Psoas muscle (tissue), 8 donors: ENCODE data around the gene ZNF747. TPM values are rescaled to one million over a fixed set of nuclear protein-coding genes. Genes with fewer than 3 reads are reported as not detected.
"Not testable (repeated sequence)": the region's sequence is repeated elsewhere in the genome, so short reads cannot be mapped to it uniquely, and the experiment has no call there.

Experiments
- ATAC-seq, 4 donors: fragments of 200-7000 bp; cut with Tn5 transposase; one replicate each; pipeline ENCODE4 v1.9.1; 2020; ENCODE audit warnings: moderate library complexity in 3 of 4, mild to moderate bottlenecking in 2 of 4
- DNase-seq, 2 donors: peaks; one replicate each; pipeline ENCODE4 v3.0.0-alpha.2; 2020
- H3K27ac ChIP-seq: fragments of 200-600 bp; one replicate; pipeline ENCODE4 v1.8.0; 2022
- H3K27me3 ChIP-seq, 3 donors: fragments of 200-600 bp in 1 of 3; one replicate each; pipeline versions ENCODE4 v1.6.1 to v1.8.0; 2013 to 2022; ENCODE audit warnings: low read length in 2 of 3, mild to moderate bottlenecking in 2 of 3, moderate library complexity in 1 of 3; ENCODE audit not compliant: insufficient read depth in 3 of 3
- H3K36me3 ChIP-seq, 2 donors: fragments of 200-600 bp in 1 of 2; one replicate each; pipeline versions ENCODE4 v1.6.1 to v1.8.0; 2013 to 2022; ENCODE audit warnings: low read depth in 1 of 2, mild to moderate bottlenecking in 1 of 2, moderate library complexity in 1 of 2; ENCODE audit not compliant: insufficient read depth in 1 of 2
- H3K4me1 ChIP-seq: fragments of 200-600 bp; one replicate; pipeline ENCODE4 v1.8.0; 2022
- H3K4me3 ChIP-seq: fragments of 200-600 bp; one replicate; pipeline ENCODE4 v1.8.0; 2022; ENCODE audit warnings: mild to moderate bottlenecking
- H3K9me3 ChIP-seq: fragments of 200-600 bp; one replicate; pipeline ENCODE4 v1.8.0; 2022
- WGBS, 3 donors: extraction: QIAGEN DNeasy Blood & Tissue Kit; methylation state at CpG; one replicate each; pipeline versions ENCODE4 v1.1.6 to v1.1.7; 2013; 5-methylcytosine and 5-hydroxymethylcytosine counted together
- intact Hi-C, 2 donors: fragments of 100-400 bp; cut with DNase I; formaldehyde crosslinking; loops; one replicate each; pipeline versions ENCODE4 v1.11.0 to v1.14.2; 2022
- polyA plus RNA-seq, 3 donors: library from polyadenylated mRNA; stranded (reverse); fragments of 200-250 nt; gene quantifications; one replicate each; pipeline ENCODE4 v1.2.3, GENCODE V29; 2013
- total RNA-seq, 4 donors: library from RNA; stranded (reverse); fragmentation: NEBNext Ultra II Directional in 2 of 4; extraction: Animal tissue kit (Norgen Biotek cat#: 25700) in 2 of 4; gene quantifications; one replicate each; pipeline versions ENCODE4 v1.2.1 to v1.2.4, GENCODE V29; 2021 to 2023
- TF ChIP-seq, protein P1 (sequence below): fragments of 200-600 bp; IDR thresholded peaks from one replicate; pipeline ENCODE4 v1.8.0; 2022; ENCODE audit warnings: antibody characterized with exemption
- donor health status: healthy with polysubstance abuse.
- donor health status: DM: no; HTN: no; CAD: no; lungs with moderate emphysema.
- donor health status: Bipolar disorder and iron deficiency.
- donor health status: healthy.
- donor health status: DM: yes; HTN: yes; CAD: no.
- donor health status: DM: no; HTN: no; CAD: no.
- donor health status: DM: no; HTN: no; CAD: no.
- donor health status: DM: yes; HTN: yes; CAD: no.

The ZNF747 gene
- total and polyA plus RNA-seq, 7 donors: 6.4 to 16.4 (median 7.9) TPM

DNA sequence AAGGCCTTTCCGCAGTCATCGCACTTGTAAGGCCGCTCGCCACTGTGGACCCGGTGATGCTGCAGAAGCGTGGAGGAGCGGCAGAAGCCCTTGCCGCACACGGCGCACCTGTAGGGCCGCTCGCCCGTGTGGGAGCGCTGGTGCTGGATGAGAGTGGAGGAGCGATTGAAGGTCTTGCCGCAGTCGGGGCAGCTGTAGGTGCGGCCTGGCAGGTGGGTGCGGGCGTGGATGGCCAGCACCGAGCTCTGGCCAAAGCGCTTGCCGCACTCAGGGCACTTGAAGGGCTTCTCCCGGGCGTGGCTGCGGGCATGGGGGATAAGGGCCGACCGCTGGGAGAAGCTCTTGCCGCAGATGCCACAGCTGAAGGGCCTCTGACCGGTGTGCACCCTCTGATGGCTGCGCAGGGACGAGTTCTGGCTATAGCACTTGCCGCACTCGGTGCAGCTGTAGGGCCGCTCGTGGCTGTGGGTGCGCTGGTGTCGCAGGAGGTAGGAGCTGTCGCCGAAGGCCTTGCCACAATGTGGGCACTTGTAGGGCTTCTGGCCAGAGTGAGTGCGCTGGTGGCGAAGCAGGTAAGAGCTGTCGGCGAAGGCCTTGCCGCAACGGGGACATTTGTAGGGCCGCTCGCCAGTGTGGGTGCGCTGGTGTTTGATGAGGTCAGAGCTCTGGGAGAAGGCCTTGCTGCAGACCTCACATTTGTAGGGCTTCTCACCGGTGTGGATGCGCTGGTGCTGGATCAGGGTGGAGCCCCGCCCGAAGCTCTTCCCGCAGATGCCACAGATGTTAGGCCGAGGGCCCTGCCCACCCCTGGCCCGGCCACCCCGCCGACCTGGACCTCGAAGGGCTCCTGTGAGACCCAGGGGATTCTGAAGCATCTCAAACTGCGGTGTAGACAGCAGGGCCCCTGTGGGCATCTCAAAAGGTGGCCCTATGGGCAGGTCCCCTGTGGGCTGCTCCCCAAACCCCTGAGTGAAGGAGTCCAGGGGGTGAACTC is 9.8 kb downstream of the ZNF747 start:
- peak overlapping the region; percentile 16 for H3K27ac ChIP-seq
- H3K4me1 ChIP-seq: peaks cover 12% of the 10 kb centered on the region
- peak; percentile 30 to 55 for DNase-seq
- H3K36me3 ChIP-seq: peaks cover 0 to 8% of the 10 kb centered on the region in 2 donors
- H3K4me3 ChIP-seq: no peak overlapping the region
- no peaks in the 10 kb centered on the region for H3K27me3 ChIP-seq
- WGBS, 3 donors: 90 to 91% (median 91%) methylated on average over 59 to 60 of the region's 60 CpGs
- TF ChIP-seq, protein P1, sequence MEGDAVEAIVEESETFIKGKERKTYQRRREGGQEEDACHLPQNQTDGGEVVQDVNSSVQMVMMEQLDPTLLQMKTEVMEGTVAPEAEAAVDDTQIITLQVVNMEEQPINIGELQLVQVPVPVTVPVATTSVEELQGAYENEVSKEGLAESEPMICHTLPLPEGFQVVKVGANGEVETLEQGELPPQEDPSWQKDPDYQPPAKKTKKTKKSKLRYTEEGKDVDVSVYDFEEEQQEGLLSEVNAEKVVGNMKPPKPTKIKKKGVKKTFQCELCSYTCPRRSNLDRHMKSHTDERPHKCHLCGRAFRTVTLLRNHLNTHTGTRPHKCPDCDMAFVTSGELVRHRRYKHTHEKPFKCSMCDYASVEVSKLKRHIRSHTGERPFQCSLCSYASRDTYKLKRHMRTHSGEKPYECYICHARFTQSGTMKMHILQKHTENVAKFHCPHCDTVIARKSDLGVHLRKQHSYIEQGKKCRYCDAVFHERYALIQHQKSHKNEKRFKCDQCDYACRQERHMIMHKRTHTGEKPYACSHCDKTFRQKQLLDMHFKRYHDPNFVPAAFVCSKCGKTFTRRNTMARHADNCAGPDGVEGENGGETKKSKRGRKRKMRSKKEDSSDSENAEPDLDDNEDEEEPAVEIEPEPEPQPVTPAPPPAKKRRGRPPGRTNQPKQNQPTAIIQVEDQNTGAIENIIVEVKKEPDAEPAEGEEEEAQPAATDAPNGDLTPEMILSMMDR: no peak
- H3K9me3 ChIP-seq: no peaks in the 10 kb centered on the region
- intact Hi-C loops: loop anchor here (5.0 kb wide), 3 partner anchors 47 to 132 kb away; partner anchors contain the start of genes FBRS (in 1 of the 2), SEPHS2 (in 1 of the 2) and ZNF688 (in 1 of the 2)
- ATAC-seq: no peak

DNA sequence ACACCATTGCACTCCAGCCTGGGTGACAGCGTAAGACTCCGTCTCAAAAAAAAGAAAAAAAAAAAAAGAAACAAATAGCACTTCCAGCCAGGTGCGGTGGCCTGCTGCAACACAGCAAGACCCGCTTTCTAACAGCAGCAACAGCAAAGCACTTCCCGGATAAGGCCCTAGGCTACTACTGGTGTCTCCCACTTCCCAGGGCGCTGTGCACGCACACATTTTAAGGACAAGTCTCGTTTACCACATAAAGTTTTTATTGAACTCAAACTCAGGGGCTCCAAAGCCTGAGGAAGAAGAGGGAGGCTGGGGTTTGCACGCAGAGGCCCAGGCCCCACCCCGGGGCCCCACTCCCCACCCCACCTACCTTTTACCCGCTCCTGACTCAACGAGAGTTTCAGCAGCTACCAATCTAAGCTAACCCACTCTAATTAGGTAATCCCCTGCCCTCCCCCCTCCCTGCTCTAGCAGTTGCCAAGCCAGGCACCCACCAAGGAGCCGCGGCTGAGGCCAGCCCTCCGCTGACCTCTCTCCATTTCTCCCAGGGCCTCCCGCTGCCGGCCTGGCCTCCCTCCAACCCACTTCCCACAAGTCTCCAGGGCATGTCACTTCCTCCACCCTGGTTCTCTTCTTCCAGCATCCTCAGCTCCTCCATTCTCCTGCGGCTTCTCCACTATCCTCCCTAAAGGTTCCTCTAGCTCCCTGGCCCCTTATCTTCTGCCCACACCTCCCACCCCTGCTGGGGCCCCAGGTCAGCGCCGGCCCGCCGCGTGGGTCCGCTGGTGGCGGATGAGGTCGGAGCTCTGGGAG is 10.7 kb downstream of the ZNF747 start:
- WGBS, 3 donors: 71 to 74% (median 74%) methylated on average over 26 of the region's 26 CpGs
- Histone ChIP-seq H3K9me3 (no peaks in the 10 kb centered on the region), H3K4me3 (peak overlapping the region; percentile 16), H3K4me1 (peaks cover 12% of the 10 kb centered on the region), H3K36me3 (peaks cover 0 to 8% of the 10 kb centered on the region in 2 donors), H3K27ac (peak overlapping the region; percentile 16), H3K27me3 (no peaks in the 10 kb centered on the region)
- intact Hi-C loops: no loop called here
- no peak for ATAC-seq
- TF ChIP-seq, protein P1: no peak
- DNase-seq: peak; percentile 40 to 70

DNA sequence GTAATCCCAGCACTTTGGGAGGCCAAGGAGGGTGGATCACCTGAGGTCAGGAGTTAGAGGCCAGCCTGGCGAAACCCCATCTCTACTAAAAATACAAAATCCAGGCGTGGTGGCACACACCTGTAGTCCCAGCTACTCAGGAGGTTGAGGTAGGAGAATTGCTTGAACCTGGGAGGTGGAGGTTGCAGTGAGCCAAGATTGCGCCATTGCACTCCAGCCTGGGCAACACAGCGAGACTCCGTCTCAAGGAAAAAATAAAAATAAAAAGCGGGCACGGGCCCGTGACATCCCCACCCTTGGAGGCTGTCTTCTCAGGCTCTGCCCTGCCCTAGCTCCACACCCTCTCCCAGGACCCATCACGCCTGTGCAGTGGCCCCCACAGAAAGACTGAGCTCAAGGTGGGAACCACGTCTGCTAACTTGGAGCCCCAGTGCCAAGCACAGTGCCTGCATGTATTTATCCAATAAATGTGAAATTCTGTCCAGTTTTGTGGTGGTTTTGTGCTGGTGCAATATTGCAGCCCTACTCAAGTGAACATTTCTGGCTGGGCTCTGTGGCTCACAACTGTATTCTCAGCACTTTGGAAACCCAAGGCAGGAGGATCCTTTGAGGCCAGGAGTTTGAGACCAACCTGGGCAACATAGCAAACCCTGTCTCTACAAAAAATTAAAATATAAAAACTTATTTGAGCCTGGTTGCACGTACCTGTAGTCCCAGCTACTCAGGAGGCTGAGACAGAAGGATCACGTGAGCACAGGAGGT is 11.8 kb downstream of the ZNF747 start:
- not testable (repeated sequence) for ATAC-seq
- 80 to 89% (median 84%) methylated on average over 12 of the region's 12 CpGs for WGBS, 3 donors

DNA sequence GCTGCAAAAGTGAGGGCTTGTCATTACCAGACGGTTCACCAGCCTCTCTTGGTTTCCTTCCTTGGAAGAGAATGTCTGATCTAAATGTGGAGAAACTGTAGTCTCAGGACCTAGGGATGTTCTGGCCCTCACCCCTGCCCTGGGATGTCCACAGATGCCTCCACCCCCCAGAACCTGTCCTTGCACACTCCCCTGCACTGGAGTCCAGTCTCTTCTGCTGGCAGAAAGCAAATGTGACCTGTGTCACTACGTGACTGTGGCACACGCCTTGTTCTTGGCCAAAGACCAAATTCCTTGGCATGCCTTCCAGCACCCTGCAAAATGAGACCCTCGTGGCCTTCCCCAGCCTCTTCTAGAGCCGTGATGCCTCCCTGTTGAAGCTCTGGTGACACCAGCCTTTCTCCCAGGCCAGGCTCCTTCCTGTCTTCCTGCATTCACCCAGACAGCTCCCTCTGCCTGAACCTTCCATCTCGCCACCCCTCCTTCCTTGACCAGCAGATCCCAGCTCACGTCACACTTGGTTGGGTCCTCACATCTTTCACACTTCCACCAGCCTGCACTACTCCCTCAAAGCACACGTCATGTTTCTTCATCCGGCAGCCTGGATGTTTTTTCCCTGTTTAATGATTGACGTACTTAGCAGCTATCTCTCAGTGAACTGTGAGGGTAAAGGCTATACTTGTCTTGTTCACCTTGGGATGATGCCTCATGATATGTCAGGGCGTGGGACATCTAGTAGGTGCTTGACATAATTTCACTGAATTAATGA is 12.6 kb downstream of the ZNF747 start:
- Histone ChIP-seq H3K9me3 (no peaks in the 10 kb centered on the region), H3K36me3 (peaks cover 0 to 8% of the 10 kb centered on the region in 2 donors), H3K4me3 (no peak overlapping the region), H3K27ac (no peak overlapping the region), H3K27me3 (no peaks in the 10 kb centered on the region), H3K4me1 (peaks cover 5% of the 10 kb centered on the region)
- ATAC-seq: no peak
- intact Hi-C loops: no loop called here
- TF ChIP-seq, protein P1: no peak
- no peak for DNase-seq
- WGBS, 3 donors: 34 to 43% (median 38%) methylated on average over 11 of the region's 11 CpGs

More for the DNA sequence above, 11.8 kb downstream of the ZNF747 start:
- H3K27ac ChIP-seq, intact Hi-C loops, H3K4me3 ChIP-seq, H3K9me3 ChIP-seq, H3K36me3 ChIP-seq, H3K27me3 ChIP-seq, H3K4me1 ChIP-seq, DNase-seq: not testable (repeated sequence)
